HCT116 (cell line): ENCODE results near the gene SRSF3. TPM values are rescaled to one million over a fixed set of nuclear protein-coding genes. Genes with fewer than 3 reads are reported as not detected.
"Not testable (repeated sequence)": the region's sequence is repeated elsewhere in the genome, so short reads cannot be mapped to it uniquely, and the experiment has no call there.

ENCODE experiments used
- ATAC-seq: fragments of 200-7000 bp; cut with Tn5 transposase; 2 replicates; pipeline ENCODE4 v1.9.1; 2020; ENCODE audit warnings: mild to moderate bottlenecking, moderate library complexity
- BruUV-seq: library from RNA; stranded (reverse); fragments of 400-500 nt; replicated peaks from 2 replicates; lab custom pipeline; 2021; lab: Mats Ljungman, UMichigan
- CTCF ChIA-PET: fragments of 300-600 bp; sonication (Branson Sonifier 250); formaldehyde crosslinking; loops from one replicate; lab custom pipeline; 2021; ENCODE audit warnings: antibody characterized with exemption; lab: Charles Lee
- POLR2A ChIA-PET: fragments of 300-600, 350-600 bp; sonication (Branson Sonifier 250); formaldehyde crosslinking; loops from one replicate; lab custom pipeline; 2021; ENCODE audit warnings: antibody characterized with exemption; lab: Charles Lee
- RAD21 ChIA-PET, 2 experiments: fragments of 300-600 bp; sonication (Branson Sonifier 250); formaldehyde crosslinking; loops; one replicate each; lab custom pipeline; 2023; ENCODE audit warnings: low total read pairs in 2 of 2; ENCODE audit not compliant: uncharacterized antibody in 2 of 2, unreplicated experiment in 2 of 2, low non-redundant PET in 1 of 2; lab: Charles Lee
- DNase-seq: peaks from one replicate; pipeline ENCODE4 v3.0.0-alpha.2; 2010; ENCODE audit warnings: low read depth, low spot score
- H2AFZ ChIP-seq: fragments of 200-600 bp; shearing (Covaris generic), sonication (generic); 2 replicates; pipeline ENCODE4 v1.6.1; 2017; ENCODE audit warnings: low read depth, mixed run types, mixed read lengths, antibody characterized with exemption, low read length; ENCODE audit not compliant: poor library complexity, severe bottlenecking
- H3K27ac ChIP-seq: 2 replicates; pipeline ENCODE4 v1.5.1; 2012; ENCODE audit warnings: low read depth, low read length
- H3K27me3 ChIP-seq: fragments of 200-600 bp; sonication (generic); 2 replicates; pipeline ENCODE4 v1.6.1; 2016; ENCODE audit warnings: mixed run types, low read length, mixed read lengths; ENCODE audit not compliant: insufficient read depth
- H3K36me3 ChIP-seq, 2 experiments: fragments of 200-500 bp in 1 of 2; fragments of 200-600 bp in 1 of 2; sonication (Bioruptor generic) in 1 of 2; sonication (generic) in 1 of 2; 2 replicates each; pipeline versions ENCODE4 v1.5.1 to v1.6.1; 2014 to 2016; ENCODE audit warnings: low read length in 2 of 2, inconsistent platforms in 1 of 2, mixed read lengths in 1 of 2, mixed run types in 1 of 2; ENCODE audit not compliant: insufficient read depth in 2 of 2, control insufficient read depth in 1 of 2
- H3K4me1 ChIP-seq, 2 experiments: fragments of 200-600 bp in 1 of 2; sonication (generic) in 1 of 2; 2 replicates each; pipeline versions ENCODE4 v1.5.1 to v1.6.1; 2012 to 2017; ENCODE audit warnings: low read length in 2 of 2, inconsistent platforms in 1 of 2, mild to moderate bottlenecking in 1 of 2, mixed read lengths in 1 of 2, mixed run types in 1 of 2, moderate library complexity in 1 of 2; ENCODE audit not compliant: insufficient read depth in 2 of 2, control insufficient read depth in 1 of 2
- H3K4me2 ChIP-seq: fragments of 200-600 bp; sonication (generic); 2 replicates; pipeline ENCODE4 v1.6.1; 2017; ENCODE audit warnings: mixed run types, low read length, mixed read lengths
- H3K4me3 ChIP-seq, 2 experiments: fragments of 200-600 bp in 1 of 2; sonication (generic) in 1 of 2; replicated peaks in 1 of 2; 2 replicates each; pipeline ENCODE4 v1.5.1; 2011 to 2016; ENCODE audit warnings: low read length in 2 of 2, control low read depth in 1 of 2, low read depth in 1 of 2, mild to moderate bottlenecking in 1 of 2, mixed read lengths in 1 of 2, mixed run types in 1 of 2
- H3K79me2 ChIP-seq: fragments of 200-600 bp; sonication (generic); 2 replicates; pipeline ENCODE4 v1.6.1; 2017; ENCODE audit warnings: mild to moderate bottlenecking, mixed run types, low read length, moderate library complexity, mixed read lengths; ENCODE audit not compliant: insufficient read depth
- H3K9ac ChIP-seq: fragments of 200-600 bp; sonication (generic); 2 replicates; pipeline ENCODE4 v1.6.1; 2016; ENCODE audit warnings: low read length, mixed read lengths
- H3K9me2 ChIP-seq: fragments of 200-600 bp; sonication (generic), shearing (Covaris generic); 2 replicates; pipeline ENCODE4 v1.6.1; 2017; ENCODE audit warnings: mixed run types, mild to moderate bottlenecking, moderate library complexity; ENCODE audit not compliant: insufficient read depth
- H3K9me3 ChIP-seq, 2 experiments: fragments of 200-500 bp in 1 of 2; fragments of 200-600 bp in 1 of 2; sonication (Bioruptor generic) in 1 of 2; sonication (generic) in 1 of 2; 2 replicates each; pipeline ENCODE4 v1.6.1; 2014 to 2017; ENCODE audit warnings: low read length in 2 of 2, mixed read lengths in 2 of 2, inconsistent platforms in 1 of 2, low read depth in 1 of 2, mild to moderate bottlenecking in 1 of 2, mixed run types in 1 of 2, moderate library complexity in 1 of 2; ENCODE audit not compliant: control insufficient read depth in 1 of 2, insufficient read depth in 1 of 2
- H4K20me1 ChIP-seq: fragments of 200-600 bp; sonication (generic), shearing (Covaris generic); 2 replicates; pipeline ENCODE4 v1.6.1; 2017; ENCODE audit warnings: mixed run types, mild to moderate bottlenecking, moderate library complexity; ENCODE audit not compliant: insufficient read depth
- CEBPB ChIP-seq: IDR thresholded peaks from 2 replicates; pipeline ENCODE4 v1.6.1; 2012; ENCODE audit warnings: low read depth
- EZH2 ChIP-seq: fragments of 200-600 bp; sonication (generic); IDR thresholded peaks from 2 replicates; pipeline ENCODE4 v1.6.1; 2017; ENCODE audit warnings: antibody characterized with exemption, mixed run types
- POLR2AphosphoS5 ChIP-seq: IDR thresholded peaks from 2 replicates; pipeline ENCODE4 v1.6.1; 2011; ENCODE audit warnings: mild to moderate bottlenecking, low read depth, low read length, moderate library complexity
- RAD21 ChIP-seq: IDR thresholded peaks from 2 replicates; pipeline ENCODE4 v1.6.1; 2012; ENCODE audit warnings: low read depth, mild to moderate bottlenecking
- SP1 ChIP-seq: IDR thresholded peaks from 2 replicates; pipeline ENCODE4 v1.6.1; 2012; ENCODE audit warnings: low read depth
- SRF ChIP-seq: IDR thresholded peaks from 2 replicates; pipeline ENCODE4 v1.6.1; 2012; ENCODE audit warnings: low read depth
- YY1 ChIP-seq: IDR thresholded peaks from 2 replicates; pipeline ENCODE4 v1.6.1; 2011; ENCODE audit warnings: low read length, low read depth, moderate library complexity, mild to moderate bottlenecking; ENCODE audit not compliant: insufficient replicate concordance; ENCODE audit errors: extremely low read depth
- ZBTB33 ChIP-seq: IDR thresholded peaks from 2 replicates; pipeline ENCODE4 v1.6.1; 2011; ENCODE audit warnings: mild to moderate bottlenecking, low read length, moderate library complexity; ENCODE audit not compliant: insufficient replicate concordance; ENCODE audit errors: extremely low read depth
- ZFX ChIP-seq: fragments of 450-650 bp; IDR thresholded peaks from 2 replicates; pipeline ENCODE4 v1.6.1; 2017
- intact Hi-C: fragments of 100-400 bp; cut with micrococcal nuclease; formaldehyde crosslinking; loops from 2 replicates; pipeline ENCODE4 v1.10.0; 2022
- total RNA-seq: library from RNA; stranded (reverse); gene quantifications from one replicate; pipeline ENCODE4 v1.2.1, GENCODE V29; 2021; ENCODE audit not compliant: unreplicated experiment

Gene SRSF3
- total RNA-seq, 1 experiment from 2014 or later, result 362 TPM

GRCh38 chr6:36650848-36651478 is 56.8 kb downstream of the SRSF3 start (continued):
- TF ChIP-seq YY1, result no peak
- no peak for TF ChIP-seq POLR2AphosphoS5
- no peak for TF ChIP-seq ZBTB33
- TF ChIP-seq ZFX, result no peak
- no peak for TF ChIP-seq CEBPB

- Histone ChIP-seq H3K9me3 (no peaks in the 10 kb centered on the region), H2AFZ (no peak overlapping the region), H3K9ac (no peak overlapping the region), H3K4me3 (no peak overlapping the region), H3K4me2 (no peak overlapping the region), H3K9me2 (no peaks in the 10 kb centered on the region), H3K36me3 (no peaks in the 10 kb centered on the region), H3K79me2 (no peaks in the 10 kb centered on the region), H3K4me1 (peaks cover 17 to 23% of the 10 kb centered on the region in 2 experiments; a peak in 3 of 4 replicates), H3K27ac (no peak overlapping the region), H3K27me3 (no peaks in the 10 kb centered on the region), H4K20me1 (no peaks in the 10 kb centered on the region)
- no peak for ATAC-seq
- TF ChIP-seq EZH2 (no peak), SRF (no peak), RAD21 (no peak), SP1 (no peak)
- POLR2A ChIA-PET, result interaction anchor here (1.4 kb wide), 2 partner anchors 9 to 15 kb away, joined by 3 to 4 read pairs; no protein-coding TSS in a partner anchor
- DNase-seq, result no peak
- CTCF ChIA-PET, result interaction anchor here (0.6 kb wide), 1 partner anchor 131 kb away, joined by 3 read pairs; no protein-coding TSS in a partner anchor
- intact Hi-C loops, result no loop called here
- BruUV-seq, result no TSS peak
- RAD21 ChIA-PET, result no interaction called here
These were observed 57.7 kb downstream of the SRSF3 start for GRCh38 chr6:36651659-36652379.

GRCh38 chr6:36654469-36654868 is 60.3 kb downstream of the SRSF3 start:
- H3K9me2 ChIP-seq, H3K9me3 ChIP-seq, H3K79me2 ChIP-seq, H3K4me2 ChIP-seq, H4K20me1 ChIP-seq, H3K4me3 ChIP-seq, H3K27me3 ChIP-seq, H3K36me3 ChIP-seq, CTCF ChIA-PET, H3K9ac ChIP-seq, H3K27ac ChIP-seq, H2AFZ ChIP-seq, BruUV-seq, RAD21 ChIA-PET, ATAC-seq, intact Hi-C loops, DNase-seq: not testable (repeated sequence)
- H3K4me1 ChIP-seq, result peaks cover 15 to 20% of the 10 kb centered on the region in 2 experiments; a peak in 3 of 4 replicates
- POLR2A ChIA-PET, result interaction anchor here (1.4 to 1.5 kb wide), 2 partner anchors 12 to 24 kb away, joined by 3 to 4 read pairs; partner anchors contain the start of gene CDKN1A
